HepG2 (cell line): Measurements from ENCODE around the gene TIRAP. TPM values are rescaled to one million over a fixed set of nuclear protein-coding genes. Genes with fewer than 3 reads are reported as not detected.

Experiments
- ATF5 ChIP-seq: sonication (generic); formaldehyde crosslinking; IDR thresholded peaks from 2 replicates; pipeline ENCODE4 v1.4.0; 2020; ENCODE audit warnings: mild to moderate bottlenecking, low read depth, missing genetic modification reagents
- CENPX ChIP-seq: sonication (generic); formaldehyde crosslinking; IDR thresholded peaks from 2 replicates; pipeline ENCODE4 v1.9.0; 2021; ENCODE audit warnings: mild to moderate bottlenecking, missing genetic modification reagents, moderate library complexity
- EED ChIP-seq: sonication (generic); formaldehyde crosslinking; IDR thresholded peaks from 2 replicates; pipeline ENCODE4 v1.5.0; 2020; ENCODE audit warnings: mild to moderate bottlenecking, missing genetic modification reagents
- FOXA3 ChIP-seq: IDR thresholded peaks from 2 replicates; pipeline ENCODE4 v1.6.1; 2016; ENCODE audit warnings: missing genetic modification reagents, missing compliant biosample characterization
- GPN1 ChIP-seq: sonication (generic); formaldehyde crosslinking; IDR thresholded peaks from 2 replicates; pipeline ENCODE4 v1.5.1; 2020; ENCODE audit warnings: missing genetic modification reagents, borderline replicate concordance
- HMG20B ChIP-seq: conservative IDR thresholded peaks from 2 replicates; pipeline ENCODE4 v1.6.1; 2016; ENCODE audit warnings: missing genetic modification reagents, missing compliant biosample characterization
- HNRNPL ChIP-seq: fragments of 200-400 bp; formaldehyde crosslinking; IDR thresholded peaks from 2 replicates; pipeline ENCODE4 v1.6.1; 2017; ENCODE audit warnings: mild to moderate bottlenecking, low read depth, low read length
- KDM1A ChIP-seq: IDR thresholded peaks from 2 replicates; pipeline ENCODE4 v1.6.1; 2016; ENCODE audit warnings: missing compliant biosample characterization
- KMT2B ChIP-seq: IDR thresholded peaks from 2 replicates; pipeline ENCODE4 v1.6.1; 2016; ENCODE audit warnings: missing genetic modification reagents, missing compliant biosample characterization
- MAFG ChIP-seq: sonication (generic); formaldehyde crosslinking; IDR thresholded peaks from 2 replicates; pipeline ENCODE4 v1.5.1; 2020; ENCODE audit warnings: mild to moderate bottlenecking, missing genetic modification reagents
- MED13 ChIP-seq: sonication (generic); formaldehyde crosslinking; IDR thresholded peaks from 2 replicates; pipeline ENCODE4 v1.5.0; 2020; ENCODE audit warnings: missing genetic modification reagents
- MIER2 ChIP-seq: IDR thresholded peaks from 2 replicates; pipeline ENCODE4 v1.6.1; 2016; ENCODE audit warnings: missing biosample characterization, missing genetic modification reagents
- REPIN1 ChIP-seq: sonication (generic); formaldehyde crosslinking; IDR thresholded peaks from 2 replicates; pipeline ENCODE4 v1.8.0; 2022; ENCODE audit warnings: missing genetic modification reagents, low read depth, mild to moderate bottlenecking, borderline replicate concordance
- SAP130 ChIP-seq: IDR thresholded peaks from 2 replicates; pipeline ENCODE4 v1.6.1; 2016; ENCODE audit warnings: low read depth
- SIN3B ChIP-seq: fragments of 150-350 bp; IDR thresholded peaks from 2 replicates; pipeline ENCODE4 v1.6.1; 2014; ENCODE audit warnings: low read length
- SIX4 ChIP-seq: sonication (generic); formaldehyde crosslinking; IDR thresholded peaks from 2 replicates; pipeline ENCODE4 v1.4.0; 2020; ENCODE audit warnings: missing genetic modification reagents
- TFDP2 ChIP-seq: sonication (generic); formaldehyde crosslinking; IDR thresholded peaks from 2 replicates; pipeline ENCODE4 v1.4.0; 2020; ENCODE audit warnings: missing genetic modification reagents
- TOPORS ChIP-seq: sonication (generic); formaldehyde crosslinking; IDR thresholded peaks from 2 replicates; pipeline ENCODE4 v1.8.0; 2023; ENCODE audit warnings: mild to moderate bottlenecking, missing genetic modification reagents
- ZBTB21 ChIP-seq: sonication (generic); formaldehyde crosslinking; IDR thresholded peaks from 2 replicates; pipeline ENCODE4 v1.4.0; 2020; ENCODE audit warnings: missing genetic modification reagents
- ZNF17 ChIP-seq: sonication (generic); formaldehyde crosslinking; IDR thresholded peaks from 2 replicates; pipeline ENCODE4 v1.5.0; 2020; ENCODE audit warnings: mild to moderate bottlenecking, missing genetic modification reagents
- ZNF232 ChIP-seq: sonication (generic); formaldehyde crosslinking; IDR thresholded peaks from 2 replicates; pipeline ENCODE4 v1.4.0; 2020; ENCODE audit warnings: missing genetic modification reagents, borderline replicate concordance
- ZNF354B ChIP-seq: sonication (generic); formaldehyde crosslinking; IDR thresholded peaks from 2 replicates; pipeline ENCODE4 v1.8.0; 2022; ENCODE audit warnings: mild to moderate bottlenecking, missing genetic modification reagents
- ZNF547 ChIP-seq: sonication (generic); formaldehyde crosslinking; IDR thresholded peaks from 2 replicates; pipeline ENCODE4 v1.5.1; 2020; ENCODE audit warnings: mild to moderate bottlenecking, missing genetic modification reagents
- ZNF552 ChIP-seq: sonication (generic); formaldehyde crosslinking; IDR thresholded peaks from 2 replicates; pipeline ENCODE4 v1.9.0; 2022; ENCODE audit warnings: missing genetic modification reagents, mild to moderate bottlenecking, borderline replicate concordance
- ZNF569 ChIP-seq: sonication (generic); formaldehyde crosslinking; IDR thresholded peaks from 2 replicates; pipeline ENCODE4 v1.5.0; 2020; ENCODE audit warnings: mild to moderate bottlenecking, missing genetic modification reagents, moderate library complexity, borderline replicate concordance
- ZNF768 ChIP-seq: sonication (generic); formaldehyde crosslinking; IDR thresholded peaks from 2 replicates; pipeline ENCODE4 v1.4.0; 2020; ENCODE audit warnings: missing genetic modification reagents
- polyA plus RNA-seq, 8 experiments: library from polyadenylated mRNA; depleted of rRNA in 3 of 8; stranded (reverse) in 7 of 8; unstranded in 1 of 8; fragments of >200 nt; fragmentation: Illumina TruSeq in 4 of 8; extraction: Trizol in 4 of 8; gene quantifications; 2 replicates each; pipeline versions ENCODE4 v1.2.1 to v1.2.3, GENCODE V29; 2011 to 2016; ENCODE audit warnings: low read depth in 4 of 8, missing spikeins in 1 of 8, mixed read lengths in 1 of 8; ENCODE audit not compliant: insufficient read depth in 1 of 8
- total RNA-seq, 5 experiments: library from RNA; depleted of rRNA; stranded (reverse); fragments of >200 nt; fragmentation: Illumina TruSeq; extraction: Trizol; gene quantifications; 2 replicates each; pipeline ENCODE4 v1.2.3, GENCODE V29; 2016; ENCODE audit warnings: low read depth in 1 of 5
- TF ChIP-seq, protein P1 (sequence below): sonication (generic); formaldehyde crosslinking; IDR thresholded peaks from 2 replicates; pipeline ENCODE4 v1.5.0; 2020; ENCODE audit warnings: mild to moderate bottlenecking, missing genetic modification reagents
- TF ChIP-seq, protein P2 (sequence below): sonication (generic); formaldehyde crosslinking; IDR thresholded peaks from 2 replicates; pipeline ENCODE4 v1.5.0; 2020; ENCODE audit warnings: missing genetic modification reagents, mild to moderate bottlenecking, borderline replicate concordance

Gene TIRAP
- total and polyA plus RNA-seq, 2 of the 13 experiments (the other 11 are each of a cell fraction or from before 2014, with no cell fraction given): 5.4 to 5.7 TPM

DNA sequence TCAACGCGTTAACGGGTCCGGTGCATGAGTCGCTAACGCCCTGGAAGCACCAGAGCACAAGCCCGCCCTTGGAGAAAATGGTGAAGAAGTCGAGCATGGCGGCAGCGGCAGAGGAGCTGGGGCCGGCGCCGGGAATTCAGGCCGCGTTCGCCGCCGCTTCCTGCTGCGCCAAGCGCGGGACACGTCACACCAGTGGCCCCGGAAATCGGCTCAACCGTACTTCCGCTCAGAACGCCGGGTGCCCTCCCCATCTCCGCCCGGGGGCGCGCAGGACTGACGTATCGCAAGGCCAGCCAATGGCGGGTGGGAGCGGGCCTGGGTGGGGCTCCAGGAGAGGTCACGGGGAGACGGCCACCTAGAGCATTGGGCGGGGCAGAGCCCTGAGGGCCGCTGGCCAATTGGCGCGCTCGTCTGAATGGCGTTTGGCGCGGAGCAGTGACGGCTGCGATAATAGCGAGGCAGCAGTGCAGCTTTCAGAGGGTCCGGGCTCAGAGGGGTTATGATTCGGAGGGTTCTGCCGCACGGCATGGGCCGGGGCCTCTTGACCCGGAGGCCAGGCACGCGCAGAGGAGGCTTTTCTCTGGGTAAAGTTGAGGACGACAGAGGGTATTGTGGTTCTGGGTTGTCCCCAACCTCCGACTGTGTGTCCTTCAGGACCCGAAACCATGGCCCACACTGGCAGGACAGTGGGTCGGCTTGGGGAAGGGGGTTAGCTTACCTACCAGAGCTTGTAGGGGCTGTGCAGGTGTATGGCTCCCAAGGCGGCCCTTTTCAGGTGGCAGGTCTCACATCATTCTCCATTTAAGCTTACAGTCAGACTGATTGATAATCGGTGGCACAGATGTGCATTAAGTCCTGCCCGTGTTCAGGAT is 13.9 kb upstream of the TIRAP start, which contains the start of the genes FOXRED1 and SRPRA (continued):
- TF ChIP-seq SIN3B: peak; percentile 80; the same call in 1 of the 2 replicates
- peak; percentile 25; the same call in 1 of the 2 replicates for TF ChIP-seq MIER2 (CRISPR knock-in tag)
- TF ChIP-seq ZNF354B: no peak
- TF ChIP-seq MED13 (CRISPR knock-in tag): no peak
- peak; percentile 98 for TF ChIP-seq SAP130 (CRISPR knock-in tag)
- peak; percentile 97 for TF ChIP-seq ZBTB21 (CRISPR knock-in tag)
- TF ChIP-seq REPIN1 (CRISPR knock-in tag): peak; percentile 74
- no peak for TF ChIP-seq TOPORS (CRISPR knock-in tag)
- no peak for TF ChIP-seq EED (CRISPR knock-in tag)
- peak; percentile 76; the same call in 1 of the 2 replicates for TF ChIP-seq ATF5 (CRISPR knock-in tag)
- TF ChIP-seq SIX4 (CRISPR knock-in tag): no peak
- no peak for TF ChIP-seq ZNF17
- no peak for TF ChIP-seq ZNF232 (CRISPR knock-in tag)
- TF ChIP-seq MAFG (CRISPR knock-in tag): no peak
- no peak for TF ChIP-seq GPN1
- TF ChIP-seq HNRNPL: peak; percentile 60; the same call in 1 of the 2 replicates
- no peak for TF ChIP-seq KDM1A (CRISPR knock-in tag)
- peak; percentile 92 for TF ChIP-seq KMT2B (CRISPR knock-in tag)
- TF ChIP-seq CENPX (CRISPR knock-in tag): no peak
- peak; percentile 78 for TF ChIP-seq ZNF547
- TF ChIP-seq, protein P1, sequence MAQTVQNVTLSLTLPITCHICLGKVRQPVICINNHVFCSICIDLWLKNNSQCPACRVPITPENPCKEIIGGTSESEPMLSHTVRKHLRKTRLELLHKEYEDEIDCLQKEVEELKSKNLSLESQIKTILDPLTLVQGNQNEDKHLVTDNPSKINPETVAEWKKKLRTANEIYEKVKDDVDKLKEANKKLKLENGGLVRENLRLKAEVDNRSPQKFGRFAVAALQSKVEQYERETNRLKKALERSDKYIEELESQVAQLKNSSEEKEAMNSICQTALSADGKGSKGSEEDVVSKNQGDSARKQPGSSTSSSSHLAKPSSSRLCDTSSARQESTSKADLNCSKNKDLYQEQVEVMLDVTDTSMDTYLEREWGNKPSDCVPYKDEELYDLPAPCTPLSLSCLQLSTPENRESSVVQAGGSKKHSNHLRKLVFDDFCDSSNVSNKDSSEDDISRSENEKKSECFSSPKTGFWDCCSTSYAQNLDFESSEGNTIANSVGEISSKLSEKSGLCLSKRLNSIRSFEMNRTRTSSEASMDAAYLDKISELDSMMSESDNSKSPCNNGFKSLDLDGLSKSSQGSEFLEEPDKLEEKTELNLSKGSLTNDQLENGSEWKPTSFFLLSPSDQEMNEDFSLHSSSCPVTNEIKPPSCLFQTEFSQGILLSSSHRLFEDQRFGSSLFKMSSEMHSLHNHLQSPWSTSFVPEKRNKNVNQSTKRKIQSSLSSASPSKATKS: 0 out of 2 replicates have a peak, but pooled peaks have one; percentile 26
- TF ChIP-seq ZNF569: no peak
- peak; percentile 36 for TF ChIP-seq FOXA3 (CRISPR knock-in tag)
- TF ChIP-seq HMG20B: no peak; the same call in 1 of the 2 replicates
- peak; percentile 90 for TF ChIP-seq TFDP2
- TF ChIP-seq ZNF768 (CRISPR knock-in tag): 0 out of 2 replicates have a peak, but pooled peaks have one; percentile 8
- TF ChIP-seq, protein P2, sequence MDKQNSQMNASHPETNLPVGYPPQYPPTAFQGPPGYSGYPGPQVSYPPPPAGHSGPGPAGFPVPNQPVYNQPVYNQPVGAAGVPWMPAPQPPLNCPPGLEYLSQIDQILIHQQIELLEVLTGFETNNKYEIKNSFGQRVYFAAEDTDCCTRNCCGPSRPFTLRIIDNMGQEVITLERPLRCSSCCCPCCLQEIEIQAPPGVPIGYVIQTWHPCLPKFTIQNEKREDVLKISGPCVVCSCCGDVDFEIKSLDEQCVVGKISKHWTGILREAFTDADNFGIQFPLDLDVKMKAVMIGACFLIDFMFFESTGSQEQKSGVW (CRISPR knock-in tag): no peak
- no peak for TF ChIP-seq ZNF552
